ENCODE measurements around the gene C2orf42.

C2orf42 gene

DNA sequence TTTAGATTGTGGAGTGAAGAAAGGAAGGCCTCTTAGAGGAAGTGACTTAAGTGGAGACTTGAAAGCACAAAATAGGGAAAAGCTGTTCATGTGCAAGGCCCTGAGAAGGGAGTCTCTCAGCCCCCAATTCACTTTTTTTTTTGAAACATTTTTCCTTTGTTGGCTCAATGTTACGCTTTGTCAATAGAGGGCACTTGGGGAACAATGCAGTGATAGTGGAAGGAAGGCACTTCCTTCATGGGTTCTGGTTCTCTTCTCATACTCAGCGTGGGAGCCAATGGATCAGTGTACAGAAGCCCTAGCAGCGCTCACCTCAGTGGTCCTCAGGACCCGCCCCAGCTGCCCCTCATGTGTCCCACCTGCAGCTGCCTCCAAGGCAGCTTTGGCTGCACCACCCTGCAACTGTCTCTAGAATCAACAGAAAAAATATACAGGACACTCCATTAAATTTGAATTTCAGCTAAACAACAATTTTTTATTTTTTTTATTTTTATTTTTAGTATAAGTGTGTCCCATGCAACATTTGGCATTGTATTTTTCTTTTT, 8.6 kb upstream of the C2orf42 start:
- no peaks in the 10 kb centered on the region for H3K79me2 ChIP-seq (ENCODE audit: insufficient read depth, low read length)
- H2AFZ ChIP-seq (ENCODE audit: low read length) = no peak overlapping the region
- no peaks in the 10 kb centered on the region for H3K27me3 ChIP-seq (ENCODE audit: insufficient read depth, low read length, poor library complexity, severe bottlenecking)
- H3K36me3 ChIP-seq (ENCODE audit: insufficient read depth, low read length) = no peaks in the 10 kb centered on the region
- H3K4me2 ChIP-seq (ENCODE audit: low read depth, low read length, poor library complexity, severe bottlenecking) = no peak overlapping the region
- H4K20me1 ChIP-seq (ENCODE audit: insufficient read depth, low read length, poor library complexity, severe bottlenecking) = no peaks in the 10 kb centered on the region
- no peak for TF ChIP-seq EZH2phosphoT487 (IDR thresholded peaks at IDR 0.05; ENCODE audit: borderline replicate concordance)
- TF ChIP-seq, protein P1, sequence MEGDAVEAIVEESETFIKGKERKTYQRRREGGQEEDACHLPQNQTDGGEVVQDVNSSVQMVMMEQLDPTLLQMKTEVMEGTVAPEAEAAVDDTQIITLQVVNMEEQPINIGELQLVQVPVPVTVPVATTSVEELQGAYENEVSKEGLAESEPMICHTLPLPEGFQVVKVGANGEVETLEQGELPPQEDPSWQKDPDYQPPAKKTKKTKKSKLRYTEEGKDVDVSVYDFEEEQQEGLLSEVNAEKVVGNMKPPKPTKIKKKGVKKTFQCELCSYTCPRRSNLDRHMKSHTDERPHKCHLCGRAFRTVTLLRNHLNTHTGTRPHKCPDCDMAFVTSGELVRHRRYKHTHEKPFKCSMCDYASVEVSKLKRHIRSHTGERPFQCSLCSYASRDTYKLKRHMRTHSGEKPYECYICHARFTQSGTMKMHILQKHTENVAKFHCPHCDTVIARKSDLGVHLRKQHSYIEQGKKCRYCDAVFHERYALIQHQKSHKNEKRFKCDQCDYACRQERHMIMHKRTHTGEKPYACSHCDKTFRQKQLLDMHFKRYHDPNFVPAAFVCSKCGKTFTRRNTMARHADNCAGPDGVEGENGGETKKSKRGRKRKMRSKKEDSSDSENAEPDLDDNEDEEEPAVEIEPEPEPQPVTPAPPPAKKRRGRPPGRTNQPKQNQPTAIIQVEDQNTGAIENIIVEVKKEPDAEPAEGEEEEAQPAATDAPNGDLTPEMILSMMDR (conservative IDR thresholded peaks at IDR 0.05; ENCODE audit: low read length) = peak; percentile 32; the same call in 1 of the 2 replicates
- no peaks in the 10 kb centered on the region for H3K9me2 ChIP-seq (replicated peaks; ENCODE audit: low read depth, low read length)
- H3K9ac ChIP-seq (ENCODE audit: low read depth, low read length, poor library complexity, severe bottlenecking) = no peak overlapping the region
- no peak overlapping the region for H3K4me3 ChIP-seq (ENCODE audit: low read length, poor library complexity, severe bottlenecking)
- no peaks in the 10 kb centered on the region for H3F3A ChIP-seq (ENCODE audit: low read depth)
- no peaks in the 10 kb centered on the region for H3K9me3 ChIP-seq (ENCODE audit: insufficient read depth, low read depth, low read length)
- no peaks in the 10 kb centered on the region for H3K4me1 ChIP-seq (ENCODE audit: insufficient read depth, low read length, poor library complexity, severe bottlenecking)

DNA sequence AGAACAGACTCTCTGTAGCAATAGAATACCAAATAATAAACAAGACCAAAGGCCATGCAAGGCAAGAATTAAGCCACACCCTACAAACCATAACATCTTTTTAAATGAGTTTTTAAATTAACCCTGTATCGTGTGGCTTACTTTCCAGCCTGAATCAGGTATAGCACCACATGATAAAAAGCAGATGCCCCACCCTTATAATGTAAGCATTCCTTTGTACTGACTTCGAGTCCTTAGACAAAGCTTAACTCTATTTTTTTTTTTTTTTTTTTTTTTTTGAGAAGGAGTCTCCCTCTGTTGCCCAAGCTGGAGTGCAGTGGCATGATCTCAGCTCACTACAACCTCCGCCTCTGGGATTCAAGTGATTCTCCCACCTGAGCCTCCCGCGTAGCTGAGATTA, 1.7 kb upstream of the C2orf42 start:
- H3K36me3 ChIP-seq (ENCODE audit: insufficient read depth, low read length) = no peaks in the 10 kb centered on the region
- H3K9me2 ChIP-seq (replicated peaks; ENCODE audit: low read depth, low read length) = no peaks in the 10 kb centered on the region

DNA sequence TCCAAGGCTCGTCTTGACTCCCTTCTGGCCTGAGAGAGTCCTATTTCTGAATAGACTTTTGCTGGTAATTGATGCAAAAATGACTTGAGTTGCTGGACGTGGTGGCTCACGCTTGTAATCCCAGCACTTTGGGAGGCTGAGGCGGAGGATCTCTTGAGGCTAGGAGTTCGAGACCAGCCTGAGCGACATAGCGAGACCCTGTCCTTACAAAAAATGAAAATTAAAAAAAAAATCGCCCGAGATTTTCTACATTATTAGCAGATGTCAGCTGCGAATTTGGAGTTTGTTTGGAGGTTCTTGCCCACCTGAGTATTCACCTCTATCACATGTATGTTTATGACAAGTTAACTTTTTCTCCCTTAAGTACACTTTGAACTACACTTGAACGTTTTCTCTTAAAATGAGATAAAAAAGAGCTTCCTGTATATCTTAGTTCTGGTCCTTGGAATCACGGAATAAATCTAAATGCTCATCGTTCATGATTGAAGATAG, 471 bp upstream of the C2orf42 start:
- Histone ChIP-seq H3K27me3 (ENCODE audit: insufficient read depth, low read length, poor library complexity, severe bottlenecking) (no peaks in the 10 kb centered on the region), H3K9me3 (ENCODE audit: insufficient read depth, low read depth, low read length) (no peaks in the 10 kb centered on the region), H3K9me2 (replicated peaks; ENCODE audit: low read depth, low read length) (no peaks in the 10 kb centered on the region), H3K4me3 (ENCODE audit: low read length, poor library complexity, severe bottlenecking) (peak overlapping the region; percentile 82), H2AFZ (ENCODE audit: low read length) (peak overlapping the region; percentile 83), H3K79me2 (ENCODE audit: insufficient read depth, low read length) (peaks cover 7% of the 10 kb centered on the region; the same call in 1 of the 2 replicates), H3K4me2 (ENCODE audit: low read depth, low read length, poor library complexity, severe bottlenecking) (peak overlapping the region; percentile 76), H3F3A (ENCODE audit: low read depth) (peaks cover 4% of the 10 kb centered on the region; the same call in 1 of the 2 replicates), H3K4me1 (ENCODE audit: insufficient read depth, low read length, poor library complexity, severe bottlenecking) (peaks cover 7% of the 10 kb centered on the region), H3K9ac (ENCODE audit: low read depth, low read length, poor library complexity, severe bottlenecking) (peak overlapping the region; percentile 74), H3K36me3 (ENCODE audit: insufficient read depth, low read length) (no peaks in the 10 kb centered on the region), H4K20me1 (ENCODE audit: insufficient read depth, low read length, poor library complexity, severe bottlenecking) (no peaks in the 10 kb centered on the region)
- no peak for TF ChIP-seq EZH2phosphoT487 (IDR thresholded peaks at IDR 0.05; ENCODE audit: borderline replicate concordance)
- TF ChIP-seq, protein P1 (conservative IDR thresholded peaks at IDR 0.05; ENCODE audit: low read length) = 0 out of 2 replicates have a peak, but pooled peaks have one; percentile 5

More for the DNA sequence above, 1.7 kb upstream of the C2orf42 start:
- Histone ChIP-seq H3K79me2 (ENCODE audit: insufficient read depth, low read length) (peaks cover 7% of the 10 kb centered on the region; the same call in 1 of the 2 replicates), H3K9ac (ENCODE audit: low read depth, low read length, poor library complexity, severe bottlenecking) (no peak overlapping the region), H3K27me3 (ENCODE audit: insufficient read depth, low read length, poor library complexity, severe bottlenecking) (no peaks in the 10 kb centered on the region), H3K4me3 (ENCODE audit: low read length, poor library complexity, severe bottlenecking) (no peak overlapping the region), H3K9me3 (ENCODE audit: insufficient read depth, low read depth, low read length) (no peaks in the 10 kb centered on the region), H4K20me1 (ENCODE audit: insufficient read depth, low read length, poor library complexity, severe bottlenecking) (no peaks in the 10 kb centered on the region), H2AFZ (ENCODE audit: low read length) (no peak overlapping the region), H3F3A (ENCODE audit: low read depth) (peaks cover 4% of the 10 kb centered on the region; the same call in 1 of the 2 replicates), H3K4me2 (ENCODE audit: low read depth, low read length, poor library complexity, severe bottlenecking) (no peak overlapping the region), H3K4me1 (ENCODE audit: insufficient read depth, low read length, poor library complexity, severe bottlenecking) (peaks cover 7% of the 10 kb centered on the region)
- TF ChIP-seq EZH2phosphoT487 (IDR thresholded peaks at IDR 0.05; ENCODE audit: borderline replicate concordance) = no peak
- TF ChIP-seq, protein P1 (conservative IDR thresholded peaks at IDR 0.05; ENCODE audit: low read length) = no peak

Measured in Loucy (cell line).